K562 (cell line): ENCODE data around the gene TRIM36. TPM values are rescaled to one million over a fixed set of nuclear protein-coding genes. Genes with fewer than 3 reads are reported as not detected.

Experiments used
- E2F5 ChIP-seq: sonication (generic); formaldehyde crosslinking; IDR thresholded peaks from 2 replicates; pipeline ENCODE4 v1.8.0; 2022; ENCODE audit warnings: mild to moderate bottlenecking, missing genetic modification reagents
- IFI16 ChIP-seq: fragments of 250-450 bp; sonication (Bioruptor Pico); IDR thresholded peaks from 2 replicates; pipeline ENCODE4 v2.1.2; 2022; ENCODE audit warnings: mild to moderate bottlenecking, inconsistent platforms
- MAFK ChIP-seq: IDR thresholded peaks from 2 replicates; pipeline ENCODE4 v1.6.1; 2011; ENCODE audit warnings: low read length, improper control_type of control experiment
- MLX ChIP-seq, 2 experiments: fragments of 450-650 bp in 1 of 2; sonication (generic) in 1 of 2; formaldehyde crosslinking; conservative IDR thresholded peaks; 2 replicates each; pipeline versions ENCODE4 v1.4.0 to v1.8.1; 2020 to 2022; ENCODE audit warnings: mild to moderate bottlenecking in 1 of 2, missing genetic modification reagents in 1 of 2
- NCOA4 ChIP-seq: fragments of 450-650 bp; IDR thresholded peaks from 2 replicates; pipeline ENCODE4 v1.6.1; 2018; ENCODE audit warnings: mild to moderate bottlenecking; ENCODE audit not compliant: partially characterized antibody
- POLR2AphosphoS5 ChIP-seq: IDR thresholded peaks from 2 replicates; pipeline ENCODE4 v1.6.1; 2011; ENCODE audit warnings: mild to moderate bottlenecking, low read depth, low read length, moderate library complexity; ENCODE audit not compliant: control insufficient read depth, insufficient read depth
- PPARD ChIP-seq: fragments of 250-450 bp; sonication (Bioruptor Pico); IDR thresholded peaks from 2 replicates; pipeline ENCODE4 v1.8.0; 2022; ENCODE audit warnings: inconsistent platforms, mild to moderate bottlenecking, moderate library complexity
- PTRF ChIP-seq: fragments of 450-650 bp; IDR thresholded peaks from 2 replicates; pipeline ENCODE4 v1.6.1; 2016; ENCODE audit warnings: mild to moderate bottlenecking, missing genetic modification characterization, missing compliant biosample characterization
- SIRT6 ChIP-seq: IDR thresholded peaks from one replicate; pipeline ENCODE4 v1.6.1; 2012; ENCODE audit warnings: low read depth, mild to moderate bottlenecking, control low read depth, inconsistent platforms, low read length, moderate library complexity
- STAT5A ChIP-seq: IDR thresholded peaks from 2 replicates; pipeline ENCODE4 v1.6.1; 2012; ENCODE audit warnings: low read length, inconsistent platforms, borderline replicate concordance
- TOE1 ChIP-seq, 2 experiments: fragments of 450-650 bp in 1 of 2; sonication (generic) in 1 of 2; formaldehyde crosslinking in 1 of 2; IDR thresholded peaks; 2 replicates each; pipeline versions ENCODE4 v1.7.1 to v1.8.0; 2016 to 2022; ENCODE audit warnings: borderline replicate concordance in 2 of 2, mild to moderate bottlenecking in 2 of 2, antibody characterized with exemption in 1 of 2, inconsistent platforms in 1 of 2, low read depth in 1 of 2, missing genetic modification reagents in 1 of 2, moderate library complexity in 1 of 2
- YY1 ChIP-seq, 3 experiments: IDR thresholded peaks; 2 replicates each; pipeline ENCODE4 v1.6.1; 2011; ENCODE audit warnings: low read length in 2 of 3, mild to moderate bottlenecking in 2 of 3, moderate library complexity in 2 of 3, borderline replicate concordance in 1 of 3, control low read depth in 1 of 3, low read depth in 1 of 3; ENCODE audit not compliant: insufficient read depth in 3 of 3, insufficient replicate concordance in 2 of 3, control insufficient read depth in 1 of 3, insufficient read length in 1 of 3; ENCODE audit errors: extremely low read depth in 1 of 3
- ZBTB40 ChIP-seq, 2 experiments: fragments of 450-650 bp in 1 of 2; sonication (generic) in 1 of 2; formaldehyde crosslinking in 1 of 2; IDR thresholded peaks; 2 replicates each; pipeline versions ENCODE4 v1.7.1 to v1.9.0; 2016 to 2022; ENCODE audit warnings: inconsistent platforms in 1 of 2, mild to moderate bottlenecking in 1 of 2, missing genetic modification reagents in 1 of 2
- ZNF280B ChIP-seq: fragments of 250-450 bp; sonication (Bioruptor Pico); IDR thresholded peaks from 2 replicates; pipeline ENCODE4 v1.5.1; 2021; ENCODE audit warnings: mild to moderate bottlenecking
- polyA plus RNA-seq, 8 experiments: library from polyadenylated mRNA; depleted of rRNA in 4 of 8; stranded (reverse) in 5 of 8; unstranded in 3 of 8; fragments of >200 nt; fragmentation: Nextera tagmentation in 2 of 8; fragmentation: Illumina TruSeq in 1 of 8; extraction: Ambion mirVana in 2 of 8; extraction: Trizol in 1 of 8; gene quantifications; 2 replicates each; pipeline versions ENCODE4 v1.2.1 to v1.2.3, GENCODE V29; 2011 to 2014; ENCODE audit warnings: inconsistent platforms in 1 of 8, missing spikeins in 1 of 8
- total RNA-seq, 7 experiments: library from RNA; depleted of rRNA in 6 of 7; stranded (reverse); fragments of >200 nt in 6 of 7; fragmentation: Illumina TruSeq in 2 of 7; extraction: Trizol in 2 of 7; gene quantifications; 2 replicates each; pipeline versions ENCODE4 v1.2.1 to v1.2.3, GENCODE V29; 2011 to 2021; ENCODE audit warnings: low replicate concordance in 1 of 7

Gene TRIM36
- total and polyA plus RNA-seq, 9 of the 15 experiments (the other 6 are each of a cell fraction or from before 2014, with no cell fraction given): 0.10 to 0.71 (median 0.31) TPM

GRCh38 chr5:115184770-115185169 lies 15.1 kb upstream of the TRIM36 start (continued):
- TF ChIP-seq ZBTB40 (IDR thresholded peaks at IDR 0.05) (no peak), ZBTB40 (CRISPR knock-in tag; IDR thresholded peaks at IDR 0.05) (no peak), MLX (CRISPR knock-in tag; conservative IDR thresholded peaks at IDR 0.05) (no peak), PTRF (tag) (no peak), STAT5A (no peak), NCOA4 (no peak), SIRT6 (no peak), POLR2AphosphoS5 (no peak), PPARD (CRISPR knock-in tag) (no peak), IFI16 (no peak), MAFK (peak; percentile 69; the same call in 1 of the 2 replicates), YY1 (IDR thresholded peaks at IDR 0.05; ENCODE audit: borderline replicate concordance in 1 of 3, control insufficient read depth in 1 of 3, extremely low read depth in 1 of 3, insufficient read depth in 3 of 3, insufficient read length in 1 of 3, insufficient replicate concordance in 2 of 3, low read depth in 1 of 3, low read length in 2 of 3) (no peak), E2F5 (no peak), ZNF280B (CRISPR knock-in tag) (no peak), TOE1 (IDR thresholded peaks at IDR 0.05; ENCODE audit: borderline replicate concordance) (no peak), TOE1 (CRISPR knock-in tag; IDR thresholded peaks at IDR 0.05; ENCODE audit: borderline replicate concordance, low read depth) (no peak)
